ENCODE data around the gene PPP2R1A.

Gene PPP2R1A

GRCh38 chr19:52189735-52190486 is at the start of gene PPP2R1A:
TSS of gene PPP2R1A (plus strand) at chr19:52190052. CDS start at chr19:52190097, 45 bp downstream.
- DNase-seq, result peak; percentile 98

GRCh38 chr19:52141203-52141602 is 48.6 kb upstream of the PPP2R1A start:
- no peak for DNase-seq

- no peak for DNase-seq
These were observed 47.8 kb upstream of the PPP2R1A start for GRCh38 chr19:52142001-52142595.

GRCh38 chr19:52148256-52148655 is 41.6 kb upstream of the PPP2R1A start:
- no peak for DNase-seq

GRCh38 chr19:52155596-52156359 is 34.1 kb upstream of the PPP2R1A start:
- no peak for DNase-seq

- DNase-seq, result no peak
These were observed 19.5 kb upstream of the PPP2R1A start for GRCh38 chr19:52170304-52170703.

- DNase-seq, result no peak
These were observed 19.0 kb upstream of the PPP2R1A start for GRCh38 chr19:52170863-52171320.

GRCh38 chr19:52171321-52172169 is 18.3 kb upstream of the PPP2R1A start, which contains the start of gene ZNF836:
TSS of gene ZNF836 (minus strand) at chr19:52171621. CDS start at chr19:52168072, 3,549 bp downstream.
- DNase-seq, result peak; percentile 35

- DNase-seq, result no peak
These were observed 17.5 kb upstream of the PPP2R1A start for GRCh38 chr19:52172347-52172746.

GRCh38 chr19:52176574-52176973 is 13.3 kb upstream of the PPP2R1A start:
- no peak for DNase-seq

GRCh38 chr19:52187407-52187806 is 2.4 kb upstream of the PPP2R1A start:
- no peak for DNase-seq

GRCh38 chr19:52188822-52189734 is 774 bp upstream of the PPP2R1A start:
- no peak for DNase-seq

- DNase-seq, result no peak
These were observed 838 bp downstream of the PPP2R1A start for GRCh38 chr19:52190487-52191293.

- no peak for DNase-seq
These were observed 1.5 kb downstream of the PPP2R1A start for GRCh38 chr19:52191389-52191788.

GRCh38 chr19:52191951-52192350 is 2.1 kb downstream of the PPP2R1A start:
- DNase-seq, result no peak

- no peak for DNase-seq
These were observed 6.6 kb downstream of the PPP2R1A start for GRCh38 chr19:52196256-52196967.

GRCh38 chr19:52197964-52198363 is 8.1 kb downstream of the PPP2R1A start:
- no peak for DNase-seq

GRCh38 chr19:52198678-52199077 is 8.8 kb downstream of the PPP2R1A start:
- no peak for DNase-seq

- no peak for DNase-seq
These were observed 10.2 kb downstream of the PPP2R1A start for GRCh38 chr19:52200044-52200443.
